Measurements from ENCODE around the gene ATP6V1E1.
"Not testable (repeated sequence)": the region's sequence is repeated elsewhere in the genome, so short reads cannot be mapped to it uniquely, and the experiment has no call there.

ATP6V1E1 gene

GRCh38 chr22:17628406-17629172, at the start of gene ATP6V1E1:
Gene ATP6V1E1 (minus strand): TSS chr22:17628749. CDS start chr22:17628635, 114 bp downstream.
- peak; percentile 81 to 89 for DNase-seq

- no peak for DNase-seq
Measured at GRCh38 chr22:17675584-17675983, 47.0 kb upstream of the ATP6V1E1 start.

- DNase-seq = no peak
Measured at GRCh38 chr22:17674152-17674551, 45.6 kb upstream of the ATP6V1E1 start.

- DNase-seq = no peak
Measured at GRCh38 chr22:17672417-17672991, 44.0 kb upstream of the ATP6V1E1 start.

- DNase-seq = not testable (repeated sequence)
Measured at GRCh38 chr22:17671521-17672092, 43.1 kb upstream of the ATP6V1E1 start.

GRCh38 chr22:17665854-17666253, 37.3 kb upstream of the ATP6V1E1 start:
- no peak for DNase-seq

GRCh38 chr22:17665248-17665647, 36.7 kb upstream of the ATP6V1E1 start:
- DNase-seq = no peak

GRCh38 chr22:17664414-17665055, 36.0 kb upstream of the ATP6V1E1 start:
- DNase-seq = no peak

GRCh38 chr22:17656870-17657395, 28.4 kb upstream of the ATP6V1E1 start:
- no peak for DNase-seq

GRCh38 chr22:17655289-17655688, 26.7 kb upstream of the ATP6V1E1 start:
- DNase-seq = no peak

GRCh38 chr22:17648569-17648968, 20.0 kb upstream of the ATP6V1E1 start:
- no peak for DNase-seq

- no peak for DNase-seq
Measured at GRCh38 chr22:17647991-17648390, 19.4 kb upstream of the ATP6V1E1 start.

GRCh38 chr22:17647452-17647851, 18.9 kb upstream of the ATP6V1E1 start:
- no peak for DNase-seq

- DNase-seq = not testable (repeated sequence)
Measured at GRCh38 chr22:17642357-17642756, 13.8 kb upstream of the ATP6V1E1 start.

GRCh38 chr22:17641269-17641668, 12.7 kb upstream of the ATP6V1E1 start:
- DNase-seq = no peak

GRCh38 chr22:17639247-17639741, 10.7 kb upstream of the ATP6V1E1 start:
- no peak for DNase-seq

GRCh38 chr22:17638432-17639246, 10.1 kb upstream of the ATP6V1E1 start, which contains the start of gene BCL2L13:
Gene BCL2L13 (plus strand): TSS chr22:17638757. CDS start chr22:17655712, 16,955 bp downstream.
- DNase-seq = peak; percentile 84 to 87

- no peak for DNase-seq
Measured at GRCh38 chr22:17638182-17638431, 9.6 kb upstream of the ATP6V1E1 start.

- no peak for DNase-seq
Measured at GRCh38 chr22:17637490-17638181, 9.1 kb upstream of the ATP6V1E1 start.

- DNase-seq = not testable (repeated sequence)
Measured at GRCh38 chr22:17636850-17637249, 8.3 kb upstream of the ATP6V1E1 start.

- no peak for DNase-seq
Measured at GRCh38 chr22:17634696-17635095, 6.1 kb upstream of the ATP6V1E1 start.

- no peak for DNase-seq
Measured at GRCh38 chr22:17633998-17634323, 5.4 kb upstream of the ATP6V1E1 start.

Data from NCI-H1930 (cell line).